Measurements from ENCODE around the gene SNX25. TPM values are rescaled to one million over a fixed set of nuclear protein-coding genes. Genes with fewer than 3 reads are reported as not detected.
A peak's percentile ranks its signal among the peaks of the same experiment; 100 is the strongest.

The SNX25 gene
- total RNA-seq, 1 donor from 2014 or later, result 27.3 TPM

DNA sequence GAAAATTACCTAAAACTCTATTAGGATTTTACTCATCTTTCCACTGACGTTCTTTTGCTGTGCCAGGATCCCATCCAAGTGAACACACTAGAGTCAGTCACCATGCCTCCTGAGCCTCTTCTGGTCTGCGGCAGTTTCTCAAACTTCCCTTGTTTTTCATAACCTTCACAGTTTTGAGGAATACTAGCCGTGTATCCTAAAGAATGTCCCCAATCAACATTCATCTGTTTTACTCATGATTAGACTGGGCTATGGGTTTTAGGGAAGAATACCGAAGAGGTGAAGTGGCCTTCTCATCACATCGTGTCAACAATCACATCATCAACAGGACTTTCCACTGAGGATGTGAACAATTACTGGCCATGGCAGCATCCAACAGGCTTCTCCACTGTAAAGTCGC is 181.5 kb downstream of the SNX25 start:
- DNase-seq, result no peak
- Mint-ChIP-seq H3K27ac (no peak overlapping the region), H3K4me3 (no peak overlapping the region), H3K27me3 (no peaks in the 10 kb centered on the region), H3K36me3 (ENCODE audit: low read depth) (peaks cover 4% of the 10 kb centered on the region), H3K4me1 (peaks cover 15% of the 10 kb centered on the region), H3K9me3 (no peaks in the 10 kb centered on the region)
- intact Hi-C loops (cut with micrococcal nuclease), result loop anchor here (10.0 kb wide), 1 partner anchor 1156 kb away; no protein-coding TSS in a partner anchor

DNA sequence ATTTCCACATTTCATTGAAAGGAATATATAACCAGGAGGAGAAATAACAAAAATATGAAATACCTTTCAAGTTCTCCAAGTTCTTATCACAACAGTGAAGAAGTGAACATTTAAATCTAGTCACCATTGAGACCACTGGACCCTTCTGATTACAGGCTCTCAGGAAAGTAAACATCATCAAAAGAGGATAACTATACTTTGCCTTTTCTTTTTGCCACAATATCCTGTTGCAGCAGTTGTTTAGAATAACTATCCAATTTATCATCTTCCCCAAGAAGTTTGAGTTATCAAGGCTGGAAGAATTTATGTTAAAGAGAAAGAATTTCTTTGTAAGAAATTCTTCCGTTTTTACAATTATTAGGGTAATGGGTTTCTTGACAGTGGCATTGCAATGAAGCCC is 182.8 kb downstream of the SNX25 start:
- H3K4me1 Mint-ChIP-seq, result peaks cover 17% of the 10 kb centered on the region
- peaks cover 5% of the 10 kb centered on the region for H3K36me3 Mint-ChIP-seq (ENCODE audit: low read depth)
- no peaks in the 10 kb centered on the region for H3K27me3 Mint-ChIP-seq
- H3K9me3 Mint-ChIP-seq, result no peaks in the 10 kb centered on the region
- no peak overlapping the region for H3K27ac Mint-ChIP-seq
- DNase-seq, result no peak
- no peak overlapping the region for H3K4me3 Mint-ChIP-seq
- intact Hi-C loops (cut with micrococcal nuclease), result loop anchor here (10.0 kb wide), 1 partner anchor 1157 kb away; no protein-coding TSS in a partner anchor

DNA sequence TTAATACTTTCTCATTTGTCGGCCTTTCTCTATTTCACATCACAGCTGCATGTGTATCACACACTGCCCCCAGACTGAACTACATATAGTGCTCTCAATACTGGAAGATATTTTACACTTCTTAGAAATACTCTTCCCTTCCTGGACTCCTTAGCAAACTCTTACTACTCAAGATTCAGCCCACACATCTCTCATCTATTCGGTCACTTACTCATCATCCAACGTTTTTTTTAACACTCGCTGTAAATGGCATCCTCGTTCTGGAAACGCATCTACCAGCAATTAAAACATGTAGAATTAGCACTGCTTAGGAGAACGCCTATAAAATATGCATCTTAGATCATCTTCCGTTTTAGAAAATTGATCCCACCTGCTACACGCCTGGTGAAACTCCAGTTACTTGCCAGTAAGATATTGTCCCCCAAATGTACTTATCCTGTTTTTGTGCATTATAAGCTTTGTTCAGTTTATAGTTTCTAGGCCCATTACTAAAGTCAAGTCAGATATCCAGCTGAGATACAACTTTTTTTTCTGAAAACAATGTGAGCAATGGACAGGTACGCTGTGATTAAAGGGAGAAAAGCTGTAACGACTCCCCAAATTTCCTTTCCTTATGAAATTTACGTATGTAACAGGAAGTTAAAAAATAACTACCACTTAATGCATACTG is 185.3 kb downstream of the SNX25 start:
- intact Hi-C loops (cut with micrococcal nuclease), result loop anchor here (2.0 to 10.0 kb wide), 5 partner anchors 50 to 1160 kb away; partner anchors contain the start of genes ACSL1 and SLC25A4
- Mint-ChIP-seq H3K4me3 (peak overlapping the region; percentile 87), H3K27me3 (no peaks in the 10 kb centered on the region), H3K9me3 (no peaks in the 10 kb centered on the region), H3K27ac (peak overlapping the region; percentile 69), H3K36me3 (ENCODE audit: low read depth) (peaks cover 23% of the 10 kb centered on the region), H3K4me1 (peaks cover 39% of the 10 kb centered on the region)
- no peak for DNase-seq

DNA sequence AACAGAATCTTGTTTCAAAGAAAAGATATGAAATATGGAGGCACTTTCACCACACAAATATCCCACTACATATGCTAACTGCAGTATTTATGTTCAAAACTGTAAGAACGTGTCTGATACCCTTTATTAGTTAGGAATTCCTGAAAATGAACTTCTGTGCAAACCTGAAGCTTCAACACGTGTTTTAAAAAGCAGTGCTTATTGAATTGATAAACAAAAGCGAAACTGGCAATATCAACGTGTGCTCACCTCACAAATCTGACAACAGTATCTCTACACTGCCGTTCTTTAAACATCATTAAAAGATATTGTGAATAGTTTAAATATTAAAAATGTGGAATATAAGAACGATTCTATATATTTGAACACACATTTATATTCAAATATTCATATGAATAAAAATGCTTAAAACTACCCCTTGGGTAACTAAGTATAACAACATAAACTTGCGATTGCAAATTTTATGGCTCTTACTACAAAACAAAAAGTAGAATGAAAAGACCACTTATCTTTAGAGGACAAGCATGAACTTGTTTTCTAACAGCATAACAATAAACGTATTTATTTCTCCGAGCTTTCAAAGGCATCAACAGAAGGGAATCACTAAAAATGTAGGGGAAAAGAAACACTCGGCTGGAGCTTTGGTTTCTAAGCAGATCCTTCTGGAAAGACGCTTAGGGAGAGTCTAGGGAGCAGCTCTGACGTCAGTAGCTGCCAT is 186.0 kb downstream of the SNX25 start, which contains the start of gene LRP2BP:
LRP2BP (minus strand) TSS at position 687 of the 718 bp plus-strand sequence. CDS start 17,738 bp downstream, outside the sequence.
- no peak for DNase-seq
- peaks cover 29% of the 10 kb centered on the region for H3K36me3 Mint-ChIP-seq (ENCODE audit: low read depth)
- no peaks in the 10 kb centered on the region for H3K27me3 Mint-ChIP-seq
- intact Hi-C loops (cut with micrococcal nuclease), result loop anchor here (2.0 to 10.0 kb wide), 5 partner anchors 51 to 1161 kb away; partner anchors contain the start of genes ACSL1 and SLC25A4
- no peaks in the 10 kb centered on the region for H3K9me3 Mint-ChIP-seq
- H3K4me1 Mint-ChIP-seq, result peaks cover 44% of the 10 kb centered on the region
- peak within 1 kb of the TSS; percentile 87 for H3K4me3 Mint-ChIP-seq
- peak within 1 kb of the TSS; percentile 96 for H3K27ac Mint-ChIP-seq

DNA sequence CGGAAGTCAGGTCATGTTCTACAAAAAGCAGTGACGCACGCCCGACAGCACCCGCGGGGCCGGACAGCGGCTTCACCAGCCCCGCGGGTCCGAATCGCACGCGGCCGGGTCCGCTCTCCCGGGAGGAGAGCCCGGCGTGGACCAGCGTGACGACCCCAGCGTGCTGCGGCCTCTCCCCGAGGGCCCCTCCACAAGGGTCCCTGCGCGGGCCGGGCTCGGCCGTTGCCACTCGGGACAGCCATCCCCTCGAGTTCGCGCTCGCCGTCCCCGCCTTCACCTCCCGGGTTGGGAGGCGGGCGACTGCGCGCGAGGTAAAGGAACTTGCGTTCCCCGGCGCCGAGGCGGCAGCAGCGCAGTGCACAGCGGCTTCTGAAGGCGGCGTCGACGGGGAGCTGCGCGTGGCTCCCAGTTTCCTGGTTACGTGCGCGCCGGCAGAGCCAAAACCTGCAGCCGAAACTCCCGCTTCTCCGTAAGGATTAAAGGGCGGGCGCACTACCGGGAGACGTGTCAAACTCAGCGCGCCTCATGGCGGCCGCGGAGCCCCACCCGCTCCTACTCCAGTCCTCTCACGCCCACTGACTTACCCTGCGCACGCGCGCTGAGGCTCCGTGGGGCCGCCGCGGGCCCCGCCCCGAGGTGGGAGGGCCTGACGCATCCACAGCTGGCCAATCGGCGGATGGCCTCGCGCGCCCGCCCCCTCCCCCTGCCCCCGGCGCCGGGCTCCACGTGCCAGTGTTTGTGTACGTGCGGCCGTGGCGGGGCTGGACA is 186.7 kb downstream of the SNX25 start:
- H3K9me3 Mint-ChIP-seq, result no peaks in the 10 kb centered on the region
- DNase-seq, result peak; percentile 100
- intact Hi-C loops (cut with micrococcal nuclease), result loop anchor here (1.0 to 10.0 kb wide), 9 partner anchors 29 to 1161 kb away; partner anchors contain the start of genes ACSL1, CCDC110, SLC25A4 and SNX25
- H3K4me3 Mint-ChIP-seq, result peak overlapping the region; percentile 87
- no peaks in the 10 kb centered on the region for H3K27me3 Mint-ChIP-seq
- H3K4me1 Mint-ChIP-seq, result peaks cover 48% of the 10 kb centered on the region
- H3K36me3 Mint-ChIP-seq (ENCODE audit: low read depth), result peaks cover 31% of the 10 kb centered on the region
- H3K27ac Mint-ChIP-seq, result peak overlapping the region; percentile 96

DNA sequence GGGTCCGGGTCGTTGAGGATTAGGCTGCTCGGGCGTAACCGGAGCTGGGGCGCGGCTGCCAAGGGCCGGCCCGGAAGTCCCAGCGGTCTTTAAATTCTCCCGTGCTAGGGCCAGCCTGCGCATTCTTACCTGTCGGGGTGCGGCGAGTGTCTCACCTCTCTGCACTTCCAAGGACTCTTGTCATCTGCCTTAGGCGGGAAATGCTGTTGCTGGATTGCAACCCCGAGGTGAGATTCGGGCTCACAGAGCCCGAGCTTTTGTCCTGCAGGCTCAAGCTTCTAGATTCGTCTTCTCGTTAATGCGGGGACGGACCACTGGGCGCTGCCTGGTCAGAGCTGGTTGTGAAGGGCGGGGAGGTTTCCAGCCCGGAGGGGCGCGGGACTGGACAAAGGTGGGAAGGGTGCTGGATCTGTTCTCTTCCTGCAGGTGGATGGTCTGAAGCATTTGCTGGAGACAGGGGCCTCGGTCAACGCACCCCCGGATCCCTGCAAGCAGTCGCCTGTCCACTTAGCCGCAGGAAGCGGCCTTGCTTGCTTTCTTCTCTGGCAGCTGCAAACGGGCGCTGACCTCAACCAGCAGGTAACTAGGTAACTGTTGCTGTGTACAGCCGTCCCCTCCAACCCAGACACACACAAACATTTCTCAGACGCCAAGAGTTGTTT is 187.5 kb downstream of the SNX25 start, which contains the start of gene ANKRD37:
ANKRD37 (plus strand) TSS at position 118 of the 662 bp plus-strand sequence; CDS start at position 201, 83 bp downstream.
- no peak for DNase-seq
- Mint-ChIP-seq H3K4me3 (peak within 1 kb of the TSS; percentile 87), H3K27me3 (no peaks in the 10 kb centered on the region), H3K4me1 (peaks cover 50% of the 10 kb centered on the region), H3K9me3 (no peaks in the 10 kb centered on the region), H3K27ac (peak within 1 kb of the TSS; percentile 96), H3K36me3 (ENCODE audit: low read depth) (peaks cover 37% of the 10 kb centered on the region)
- intact Hi-C loops (cut with micrococcal nuclease), result loop anchor here (1.0 to 10.0 kb wide), 8 partner anchors 28 to 1162 kb away; partner anchors contain the start of genes ACSL1, CCDC110, SLC25A4 and SNX25

DNA sequence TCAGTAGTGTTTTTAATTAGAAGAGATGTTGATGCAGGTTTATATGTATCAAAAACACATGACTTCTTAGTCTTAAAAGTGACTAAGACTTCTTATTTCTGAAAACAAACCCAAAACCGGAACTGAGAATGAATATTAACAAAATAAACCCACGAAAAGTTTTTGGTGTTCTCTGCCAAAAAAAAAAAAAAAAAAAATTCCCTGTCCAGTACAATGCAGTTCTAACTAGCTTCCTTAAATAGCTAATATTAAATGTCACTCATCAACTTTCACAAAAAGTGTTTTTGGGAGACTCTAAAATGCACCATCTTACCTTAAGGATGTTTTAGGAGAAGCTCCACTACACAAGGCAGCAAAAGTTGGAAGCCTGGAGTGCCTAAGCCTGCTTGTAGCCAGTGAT is 189.2 kb downstream of the SNX25 start:
- intact Hi-C loops (cut with micrococcal nuclease), result loop anchor here (5.0 to 10.0 kb wide), 4 partner anchors 256 to 1164 kb away; partner anchors contain the start of genes ACSL1 and SLC25A4
- no peak for DNase-seq
- no peaks in the 10 kb centered on the region for H3K9me3 Mint-ChIP-seq
- peaks cover 46% of the 10 kb centered on the region for H3K36me3 Mint-ChIP-seq (ENCODE audit: low read depth)
- peaks cover 48% of the 10 kb centered on the region for H3K4me1 Mint-ChIP-seq
- H3K27me3 Mint-ChIP-seq, result no peaks in the 10 kb centered on the region
- no peak overlapping the region for H3K27ac Mint-ChIP-seq
- peak overlapping the region; percentile 87 for H3K4me3 Mint-ChIP-seq

DNA sequence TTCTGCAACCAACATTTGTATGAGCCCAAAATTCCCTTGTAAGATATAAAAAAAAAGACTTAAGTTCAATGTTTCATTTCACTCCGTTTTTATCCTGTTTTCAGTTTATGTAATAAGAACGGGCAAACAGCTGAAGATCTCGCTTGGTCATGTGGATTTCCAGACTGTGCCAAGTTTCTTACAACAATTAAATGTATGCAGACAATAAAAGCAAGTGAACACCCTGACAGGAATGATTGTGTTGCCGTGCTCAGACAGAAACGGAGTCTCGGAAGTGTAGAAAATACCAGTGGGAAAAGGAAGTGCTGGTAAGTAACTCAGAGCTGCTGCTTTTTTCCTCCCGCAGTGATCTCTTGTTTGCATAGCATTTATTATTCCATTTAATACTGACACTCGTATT is 190.1 kb downstream of the SNX25 start:
- Mint-ChIP-seq H3K27me3 (no peaks in the 10 kb centered on the region), H3K9me3 (no peaks in the 10 kb centered on the region), H3K4me3 (peak overlapping the region; percentile 87), H3K36me3 (ENCODE audit: low read depth) (peaks cover 50% of the 10 kb centered on the region), H3K27ac (no peak overlapping the region), H3K4me1 (peaks cover 43% of the 10 kb centered on the region)
- DNase-seq, result no peak
- intact Hi-C loops (cut with micrococcal nuclease), result loop anchor here (5.0 to 10.0 kb wide), 4 partner anchors 257 to 1165 kb away; partner anchors contain the start of genes ACSL1 and SLC25A4

DNA sequence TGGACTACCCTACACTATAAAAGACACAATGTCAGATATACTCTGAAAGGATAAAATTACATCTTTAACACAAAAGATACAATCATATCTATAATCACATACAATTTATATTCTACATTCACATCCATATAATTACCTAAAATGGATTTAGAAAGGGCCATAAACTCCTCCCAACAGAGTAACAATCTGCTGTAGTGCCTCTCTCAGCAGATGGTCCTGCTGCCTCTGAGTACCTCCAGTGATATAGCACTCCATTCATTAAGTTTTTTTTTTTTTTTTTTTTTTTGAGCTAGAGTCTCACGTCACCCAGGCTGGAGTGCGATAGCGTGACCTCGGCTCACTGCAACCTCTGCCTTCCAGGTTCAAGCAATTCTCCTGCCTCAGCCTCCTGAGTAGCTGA is 194.6 kb downstream of the SNX25 start:
- Mint-ChIP-seq H3K27me3 (no peaks in the 10 kb centered on the region), H3K36me3 (ENCODE audit: low read depth) (peaks cover 56% of the 10 kb centered on the region), H3K27ac (no peak overlapping the region), H3K9me3 (no peaks in the 10 kb centered on the region), H3K4me1 (peaks cover 24% of the 10 kb centered on the region), H3K4me3 (no peak overlapping the region)
- DNase-seq, result no peak
- intact Hi-C loops (cut with micrococcal nuclease), result no loop called here

DNA sequence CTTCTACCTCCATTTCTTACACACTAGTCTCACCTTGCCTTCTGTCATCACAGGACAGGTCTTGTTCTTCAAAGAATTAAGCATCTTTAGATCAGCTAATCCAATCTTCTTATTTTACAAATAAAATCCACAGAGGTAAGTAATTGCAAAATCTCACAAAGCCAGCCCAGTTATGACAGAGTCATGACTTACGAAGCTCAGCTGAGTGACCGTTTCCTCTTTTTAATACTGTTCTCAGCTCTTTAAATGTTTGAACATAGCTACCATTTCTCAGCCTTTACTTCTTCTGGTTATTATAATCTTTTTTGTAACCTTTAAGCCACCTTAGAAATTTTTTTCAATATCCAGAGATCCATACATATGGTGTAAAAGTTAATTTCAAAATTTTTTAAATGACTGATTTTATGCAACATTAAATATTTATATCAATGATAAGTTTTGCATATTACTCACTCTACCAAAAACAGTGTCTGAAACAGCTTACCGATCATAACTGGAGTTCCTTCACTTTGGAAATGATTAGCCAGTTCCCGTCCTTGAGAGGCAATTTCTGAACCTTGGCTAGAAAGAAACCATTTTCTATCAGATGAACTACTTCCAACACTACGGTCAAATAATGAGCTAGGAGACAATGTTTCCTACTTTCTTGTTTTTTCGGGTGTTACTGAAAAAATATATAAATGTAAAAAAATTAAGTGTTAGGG is 196.1 kb downstream of the SNX25 start:
- Mint-ChIP-seq H3K27me3 (no peaks in the 10 kb centered on the region), H3K4me1 (peaks cover 12% of the 10 kb centered on the region), H3K27ac (peak overlapping the region; percentile 41), H3K9me3 (peaks cover 3% of the 10 kb centered on the region), H3K4me3 (no peak overlapping the region), H3K36me3 (ENCODE audit: low read depth) (peaks cover 48% of the 10 kb centered on the region)
- intact Hi-C loops (cut with micrococcal nuclease), result no loop called here
- DNase-seq, result peak; percentile 42

DNA sequence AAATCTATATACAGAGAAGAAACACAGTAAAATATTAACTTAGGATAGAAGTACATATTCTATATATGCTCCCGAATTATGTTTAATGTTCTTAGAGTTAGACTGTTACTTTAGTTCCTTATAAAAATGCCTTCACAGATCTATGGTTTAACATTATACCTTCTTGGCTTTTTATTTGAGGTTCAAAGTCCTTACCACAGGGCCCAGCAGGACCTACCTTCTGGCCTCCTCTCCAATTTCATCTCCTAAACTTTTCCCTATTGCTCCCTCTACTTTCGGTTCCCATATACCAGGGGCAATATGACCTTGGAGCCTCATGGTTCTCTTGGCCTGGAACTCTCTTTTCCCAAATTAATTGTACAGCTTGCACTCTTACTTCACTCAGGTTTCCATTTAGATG is 199.0 kb downstream of the SNX25 start:
- Mint-ChIP-seq H3K4me1 (peaks cover 3% of the 10 kb centered on the region), H3K4me3 (no peak overlapping the region), H3K9me3 (peaks cover 3% of the 10 kb centered on the region), H3K27ac (no peak overlapping the region), H3K27me3 (no peaks in the 10 kb centered on the region), H3K36me3 (ENCODE audit: low read depth) (peaks cover 35% of the 10 kb centered on the region)
- intact Hi-C loops (cut with micrococcal nuclease), result no loop called here
- DNase-seq, result no peak

DNA sequence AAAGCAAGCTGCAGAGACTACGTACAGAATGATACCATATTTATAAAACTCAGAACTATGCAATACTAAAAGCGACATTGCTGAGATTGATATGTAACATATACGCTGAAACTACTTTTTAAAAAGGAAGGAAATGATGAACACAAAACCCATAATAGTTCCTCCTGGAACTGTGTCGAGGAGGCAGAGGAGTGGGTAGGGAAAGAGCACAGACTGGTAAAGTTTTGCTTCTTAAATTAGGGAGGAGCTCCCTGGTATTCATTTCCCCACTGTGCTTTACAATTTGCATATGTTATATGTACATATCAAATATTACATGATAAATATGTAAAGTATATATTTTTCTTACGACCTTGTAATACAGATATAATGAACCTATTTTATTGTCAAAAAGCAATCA is 202.5 kb downstream of the SNX25 start:
- Mint-ChIP-seq H3K9me3 (peaks cover 3% of the 10 kb centered on the region), H3K27ac (no peak overlapping the region), H3K4me1 (no peaks in the 10 kb centered on the region), H3K27me3 (no peaks in the 10 kb centered on the region), H3K4me3 (no peak overlapping the region), H3K36me3 (ENCODE audit: low read depth) (peaks cover 30% of the 10 kb centered on the region)
- intact Hi-C loops (cut with micrococcal nuclease), result no loop called here
- no peak for DNase-seq
